Fibroblast of peridontal ligament (primary cell): ENCODE measurements around the gene GLCE.
"Not testable (repeated sequence)": the region's sequence is repeated elsewhere in the genome, so short reads cannot be mapped to it uniquely, and the experiment has no call there.

Experiments
- DNase-seq: peaks from one replicate; pipeline ENCODE4 v3.0.0-alpha.2; 2010; ENCODE audit errors: extremely low read depth

The GLCE gene

GRCh38 chr15:69159805-69160140 is 662 bp upstream of the GLCE start:
- DNase-seq, result no peak

DNA sequence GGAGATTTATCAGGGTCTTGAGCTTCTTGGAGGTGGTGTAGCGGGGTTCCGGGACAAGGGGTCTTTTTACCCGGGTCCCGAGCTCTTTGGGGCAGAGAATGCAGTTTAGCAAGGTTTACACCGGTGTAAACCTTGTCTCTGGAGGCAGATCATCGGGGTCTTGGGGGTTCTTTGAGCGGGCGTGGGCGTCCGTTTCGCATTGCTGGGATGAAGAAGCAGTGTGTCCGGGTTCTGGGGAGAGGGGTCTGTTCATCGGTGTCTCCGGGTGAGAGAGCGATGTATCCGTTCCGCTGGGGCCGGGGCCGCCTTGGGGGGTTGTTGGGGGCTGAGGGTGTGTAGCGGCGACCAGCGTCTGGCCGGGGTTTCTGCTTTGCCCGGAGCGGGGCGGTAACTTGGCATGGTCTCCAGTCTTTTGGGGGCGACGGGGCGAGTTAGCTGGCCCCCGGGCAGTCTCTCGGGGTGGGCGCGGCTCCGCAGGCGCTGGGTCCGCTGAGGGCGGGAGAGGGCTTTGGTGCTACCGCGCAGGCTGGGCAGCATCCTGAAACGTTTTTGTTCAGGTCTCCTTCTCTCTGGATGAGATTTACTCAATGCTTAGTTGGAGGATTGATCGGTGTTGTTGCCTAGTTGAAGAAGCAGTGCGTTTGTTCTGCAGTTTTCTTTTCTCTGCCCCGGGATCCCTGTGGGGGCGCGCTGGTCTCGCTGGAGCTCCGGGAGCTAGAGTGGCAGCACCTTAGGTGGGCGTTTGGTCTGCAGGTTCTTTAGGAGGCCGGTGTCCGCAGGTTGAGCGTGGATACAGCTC is 843 bp downstream of the GLCE start:
- peak; percentile 35 for DNase-seq

GRCh38 chr15:69161878-69162213 is 1.4 kb downstream of the GLCE start:
- peak; percentile 27 for DNase-seq

GRCh38 chr15:69163141-69163669 is 2.8 kb downstream of the GLCE start:
- no peak for DNase-seq

- DNase-seq, result no peak
Measured at GRCh38 chr15:69164807-69165636, 4.6 kb downstream of the GLCE start.

DNA sequence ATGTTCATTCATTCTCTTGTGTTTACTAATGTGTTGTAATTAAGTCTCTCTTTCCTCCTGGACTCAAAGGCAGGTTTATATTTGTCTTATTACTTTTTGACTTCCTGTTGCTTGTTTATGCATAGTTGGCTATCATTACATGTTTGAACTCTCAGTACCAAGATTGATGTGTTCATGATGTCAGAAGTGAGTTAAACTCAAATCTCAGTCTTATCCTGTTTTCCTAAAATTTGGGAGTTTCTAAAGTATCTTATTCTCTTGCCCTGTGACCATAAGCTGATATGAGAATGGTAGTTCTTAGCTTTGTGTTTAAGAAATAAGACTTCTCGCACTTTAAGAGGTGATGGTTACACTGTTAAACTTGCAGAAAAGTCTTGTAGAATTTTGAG is 5.2 kb downstream of the GLCE start:
- DNase-seq, result no peak

GRCh38 chr15:69167218-69167846 is 6.9 kb downstream of the GLCE start:
- no peak for DNase-seq

- DNase-seq, result not testable (repeated sequence)
Measured at GRCh38 chr15:69168361-69168760, 7.9 kb downstream of the GLCE start.

- DNase-seq, result not testable (repeated sequence)
Measured at GRCh38 chr15:69169540-69169939, 9.1 kb downstream of the GLCE start.

DNA sequence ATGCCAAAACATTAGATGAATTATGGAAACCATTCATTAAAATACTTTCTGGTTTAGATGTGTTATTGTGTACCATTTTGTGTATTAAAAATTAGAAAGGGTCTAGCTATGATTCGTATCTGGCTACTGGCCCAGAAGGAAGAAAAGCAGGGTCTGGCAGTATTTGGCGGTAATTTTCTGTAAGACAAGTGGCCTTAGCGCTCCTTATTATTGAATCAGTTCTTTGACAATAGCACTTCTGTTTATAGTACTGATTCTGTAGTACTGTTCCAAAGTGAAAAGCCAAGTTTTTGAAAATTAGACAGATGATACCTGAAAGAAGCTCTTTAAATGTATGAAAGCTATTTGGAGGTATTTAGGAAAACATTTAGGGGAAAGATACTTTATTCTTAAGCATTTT is 10.2 kb downstream of the GLCE start:
- no peak for DNase-seq

DNA sequence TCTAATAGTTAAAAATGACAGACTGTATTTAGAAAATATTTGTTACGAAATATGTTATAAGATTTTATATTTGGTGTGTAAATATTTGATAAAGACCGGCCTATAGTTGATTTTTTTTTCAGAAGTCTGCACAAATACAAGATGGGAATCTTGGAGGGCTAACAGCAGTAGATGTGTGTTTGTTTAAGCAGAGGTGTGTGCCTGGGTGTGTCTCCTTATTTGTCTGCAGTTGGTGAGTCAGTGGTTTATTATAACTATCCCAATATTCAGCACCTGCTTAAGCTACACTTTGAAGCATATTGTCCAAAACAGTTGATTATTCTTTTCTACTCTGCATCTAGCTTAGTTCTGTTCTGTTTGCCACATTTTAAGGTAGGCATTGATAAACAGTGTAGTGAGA is 12.4 kb downstream of the GLCE start:
- no peak for DNase-seq

DNA sequence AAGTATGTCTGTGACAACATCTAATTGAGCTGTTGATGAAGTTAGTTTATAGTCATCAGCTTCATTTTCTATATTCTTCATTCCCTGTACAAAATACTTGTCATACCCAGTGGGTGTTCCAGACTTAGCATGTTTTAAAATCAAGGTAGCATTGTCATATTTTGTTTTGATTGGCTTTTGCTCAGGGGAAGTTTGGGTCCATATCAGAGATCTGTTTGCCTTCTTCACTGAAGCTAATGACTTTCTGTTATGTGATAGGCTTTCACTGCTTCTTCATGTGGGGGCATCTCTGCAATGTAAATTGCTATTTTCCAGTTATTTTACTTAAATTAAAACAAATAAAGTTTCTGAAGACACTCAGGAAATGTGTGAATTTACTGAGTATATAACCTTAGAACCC is 15.1 kb downstream of the GLCE start:
- no peak for DNase-seq

- DNase-seq, result peak; percentile 36
Measured at GRCh38 chr15:69181424-69181823, 21.0 kb downstream of the GLCE start.

DNA sequence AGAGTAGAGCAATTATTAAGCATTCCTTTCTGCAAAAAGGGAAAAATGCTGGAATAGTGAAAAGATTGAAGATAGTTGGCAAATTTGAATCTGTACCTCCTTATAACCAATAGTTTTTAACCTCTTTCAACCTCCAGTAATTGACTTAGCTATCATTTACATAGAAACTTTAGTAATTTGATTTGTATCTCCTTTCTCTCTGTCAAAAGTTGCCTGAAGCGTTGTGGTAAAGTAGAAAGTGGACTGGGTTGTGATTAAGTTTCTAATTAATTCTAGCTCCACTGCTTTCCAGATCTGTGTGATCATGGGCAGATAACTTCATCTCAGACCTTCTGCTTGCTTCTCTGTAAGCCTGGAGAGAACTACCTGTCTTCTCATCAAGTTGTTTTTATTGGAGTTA is 24.8 kb downstream of the GLCE start:
- DNase-seq, result no peak

DNA sequence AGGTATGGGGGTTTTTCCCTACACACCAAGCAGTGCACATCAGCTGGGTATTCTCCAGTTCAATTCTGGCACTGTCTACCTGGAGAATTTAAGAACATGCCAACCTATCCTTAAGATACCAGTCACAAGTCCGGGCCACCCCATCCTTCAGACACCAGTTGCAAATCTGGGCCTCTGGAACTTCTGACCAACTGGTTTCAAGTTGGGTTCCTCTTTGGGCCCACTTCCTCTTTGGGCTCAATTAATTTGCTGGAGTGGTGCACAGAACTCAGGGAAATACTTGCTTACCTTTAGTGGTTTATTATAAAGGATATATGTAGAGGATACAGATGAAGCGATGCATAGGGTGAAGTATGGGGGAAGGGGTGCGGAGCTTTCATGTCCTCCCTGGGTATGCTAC is 25.3 kb downstream of the GLCE start:
- no peak for DNase-seq

DNA sequence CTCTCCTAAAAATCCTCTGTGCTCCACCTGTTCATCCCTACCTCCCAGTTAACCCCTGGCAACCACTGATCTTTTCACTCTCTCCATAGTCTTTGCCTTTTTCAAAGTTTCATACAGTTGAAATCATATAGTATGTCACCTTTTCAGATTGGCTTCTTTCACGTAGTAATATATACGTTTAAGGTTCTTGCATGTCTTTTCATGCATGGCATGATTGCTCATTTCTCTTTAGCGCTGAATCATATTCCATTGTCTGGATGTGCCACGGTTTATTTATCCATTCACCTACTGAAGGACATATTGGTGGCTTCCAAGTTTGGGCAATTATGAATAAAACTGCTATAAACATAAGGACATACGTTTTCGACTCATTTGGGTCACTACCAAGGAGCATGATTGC is 28.7 kb downstream of the GLCE start:
- no peak for DNase-seq

GRCh38 chr15:69190091-69190490 is 29.7 kb downstream of the GLCE start:
- DNase-seq, result no peak

DNA sequence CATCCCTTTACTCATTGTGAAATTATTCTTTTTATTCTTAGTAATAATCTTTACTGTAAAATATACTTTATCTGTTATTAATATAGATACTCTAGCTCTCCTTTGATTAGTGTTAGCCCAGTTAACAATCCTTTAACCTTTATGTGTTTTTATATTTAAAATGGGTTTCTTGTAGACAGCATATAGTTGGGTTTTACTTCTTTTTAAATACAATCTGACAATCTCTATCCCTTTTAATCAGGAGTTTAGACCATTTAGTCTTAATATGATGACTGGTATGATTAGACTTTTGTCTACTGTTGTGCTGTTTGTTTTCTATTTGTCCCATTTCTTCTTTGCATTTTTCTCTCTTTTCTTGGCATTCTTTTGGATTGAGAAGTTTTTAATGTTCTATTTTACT is 30.1 kb downstream of the GLCE start:
- no peak for DNase-seq

DNA sequence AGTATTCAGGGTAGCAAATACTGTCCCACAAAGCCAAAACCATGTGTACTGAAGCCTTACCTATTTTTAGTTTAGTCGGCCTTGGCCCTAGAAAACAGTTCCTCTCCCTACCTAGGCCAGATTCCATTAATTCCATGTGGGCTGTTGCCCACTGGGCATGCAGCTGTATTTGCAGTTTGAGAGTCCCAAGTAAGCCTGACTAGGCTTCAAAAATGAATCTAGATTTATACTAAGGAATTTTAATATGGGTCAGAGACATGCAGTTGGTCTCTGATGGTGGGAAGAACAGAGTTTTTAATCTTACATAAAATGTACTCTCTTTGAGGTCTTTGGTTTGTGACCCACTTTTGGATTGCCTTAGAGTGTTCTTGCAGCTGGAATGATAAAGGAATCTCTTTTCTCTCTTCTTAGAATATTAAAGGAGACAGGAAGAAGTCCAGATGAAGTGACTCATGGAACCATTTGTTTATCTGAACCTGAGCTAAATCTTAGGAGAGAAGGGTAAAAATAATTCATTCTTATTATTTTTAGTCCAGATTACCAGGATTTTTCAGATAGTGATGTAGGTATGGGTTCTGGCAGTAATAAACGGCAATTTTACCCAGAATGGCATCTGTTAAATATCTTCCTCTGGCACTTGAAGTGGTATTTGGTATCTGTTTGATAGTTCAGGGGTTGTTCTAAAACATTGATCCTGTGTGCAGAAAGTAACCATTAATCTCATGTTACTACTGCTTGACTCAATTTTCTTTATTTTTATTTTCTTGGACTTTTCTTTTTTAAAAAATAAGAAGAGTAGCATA is 33.8 kb downstream of the GLCE start:
- peak; percentile 29 for DNase-seq

DNA sequence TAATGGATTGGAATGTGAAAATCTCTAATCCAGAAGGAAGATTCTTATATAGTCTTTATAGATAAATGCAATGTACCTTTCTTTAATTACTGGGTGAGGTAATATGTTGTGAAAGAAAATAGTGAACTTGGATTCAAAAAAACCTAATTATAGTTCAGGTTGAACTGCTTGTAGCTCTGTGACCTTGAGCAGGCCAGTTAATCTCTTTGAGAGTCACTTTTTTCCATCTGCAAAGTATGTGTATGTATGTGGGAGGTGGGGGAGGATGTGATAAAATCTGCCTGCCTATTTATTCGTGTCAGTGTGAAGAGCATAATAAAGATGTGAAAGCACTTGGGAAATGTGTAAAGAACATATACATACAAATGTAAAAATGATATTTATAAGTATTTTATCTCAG is 34.4 kb downstream of the GLCE start:
- no peak for DNase-seq

- no peak for DNase-seq
Measured at GRCh38 chr15:69200832-69201745, 40.7 kb downstream of the GLCE start.
